ENCODE data around the gene RXRB.

The RXRB gene

DNA sequence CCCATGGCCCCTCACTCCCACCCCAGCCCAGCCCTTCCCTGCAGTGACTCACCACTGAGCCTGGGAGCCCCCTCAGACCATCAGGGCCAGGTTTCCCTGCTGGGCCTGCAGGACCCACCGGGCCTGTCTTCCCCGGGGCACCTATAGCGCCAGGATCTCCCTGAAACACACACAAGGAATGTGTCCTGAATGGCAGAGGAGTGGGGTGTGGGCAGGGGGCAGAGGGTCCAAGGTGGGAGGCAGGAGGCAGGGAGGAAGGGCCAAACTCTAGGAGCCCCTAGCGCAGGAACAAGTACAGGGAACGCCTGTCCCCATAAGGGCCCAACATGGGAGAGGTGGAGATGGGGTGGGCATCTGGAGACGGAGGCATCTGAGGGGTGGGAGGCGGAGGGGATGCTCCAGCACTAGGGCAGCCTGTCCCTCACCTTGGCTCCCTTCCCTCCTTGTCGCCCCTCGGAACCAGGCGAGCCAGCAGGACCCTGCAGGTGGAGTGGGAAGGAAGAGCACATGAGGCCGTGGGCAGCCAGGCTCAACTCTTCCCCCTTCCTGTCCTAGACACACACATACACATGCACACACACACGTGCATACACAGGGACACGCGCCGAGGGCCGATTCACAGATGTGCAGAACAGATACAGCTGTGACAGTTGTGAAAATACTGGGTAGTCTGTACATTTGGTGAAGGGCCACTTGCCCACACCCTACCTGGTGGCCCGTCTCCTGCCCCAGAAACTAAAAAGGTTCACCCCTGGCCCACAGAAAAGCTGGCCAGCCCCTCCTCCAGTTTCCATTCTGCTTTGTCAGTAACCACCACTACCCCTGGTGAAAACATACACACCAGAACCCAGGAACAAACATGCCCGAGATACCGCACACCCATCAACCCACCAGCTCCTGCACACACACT is 32.8 kb downstream of the RXRB start:
- TF ChIP-seq, protein P1, sequence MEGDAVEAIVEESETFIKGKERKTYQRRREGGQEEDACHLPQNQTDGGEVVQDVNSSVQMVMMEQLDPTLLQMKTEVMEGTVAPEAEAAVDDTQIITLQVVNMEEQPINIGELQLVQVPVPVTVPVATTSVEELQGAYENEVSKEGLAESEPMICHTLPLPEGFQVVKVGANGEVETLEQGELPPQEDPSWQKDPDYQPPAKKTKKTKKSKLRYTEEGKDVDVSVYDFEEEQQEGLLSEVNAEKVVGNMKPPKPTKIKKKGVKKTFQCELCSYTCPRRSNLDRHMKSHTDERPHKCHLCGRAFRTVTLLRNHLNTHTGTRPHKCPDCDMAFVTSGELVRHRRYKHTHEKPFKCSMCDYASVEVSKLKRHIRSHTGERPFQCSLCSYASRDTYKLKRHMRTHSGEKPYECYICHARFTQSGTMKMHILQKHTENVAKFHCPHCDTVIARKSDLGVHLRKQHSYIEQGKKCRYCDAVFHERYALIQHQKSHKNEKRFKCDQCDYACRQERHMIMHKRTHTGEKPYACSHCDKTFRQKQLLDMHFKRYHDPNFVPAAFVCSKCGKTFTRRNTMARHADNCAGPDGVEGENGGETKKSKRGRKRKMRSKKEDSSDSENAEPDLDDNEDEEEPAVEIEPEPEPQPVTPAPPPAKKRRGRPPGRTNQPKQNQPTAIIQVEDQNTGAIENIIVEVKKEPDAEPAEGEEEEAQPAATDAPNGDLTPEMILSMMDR (IDR thresholded peaks at IDR 0.05; ENCODE audit: extremely low read depth, missing control alignments): no peak
- DNase-seq (ENCODE audit: low spot score): no peak

DNA sequence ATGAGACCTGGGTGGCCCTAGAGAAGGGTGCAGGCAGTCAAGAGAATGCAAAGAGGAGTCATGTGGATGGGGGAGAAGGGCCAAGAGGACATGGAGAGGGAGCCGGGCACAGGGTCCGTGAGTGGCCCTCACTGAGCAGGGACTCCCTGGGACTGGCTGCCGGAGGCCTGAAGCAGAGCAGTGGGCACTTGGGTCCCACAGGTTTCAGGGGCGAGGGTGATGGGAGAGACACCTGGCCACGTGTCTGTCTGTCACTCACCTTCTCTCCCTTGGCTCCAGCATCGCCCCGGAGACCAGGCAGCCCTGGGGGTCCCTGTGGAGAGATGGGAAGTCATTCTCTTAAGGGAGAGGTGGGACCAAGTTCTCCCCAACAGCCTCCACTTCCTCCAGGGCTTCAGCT is 33.7 kb downstream of the RXRB start:
- no peak for DNase-seq (ENCODE audit: low spot score)

DNA sequence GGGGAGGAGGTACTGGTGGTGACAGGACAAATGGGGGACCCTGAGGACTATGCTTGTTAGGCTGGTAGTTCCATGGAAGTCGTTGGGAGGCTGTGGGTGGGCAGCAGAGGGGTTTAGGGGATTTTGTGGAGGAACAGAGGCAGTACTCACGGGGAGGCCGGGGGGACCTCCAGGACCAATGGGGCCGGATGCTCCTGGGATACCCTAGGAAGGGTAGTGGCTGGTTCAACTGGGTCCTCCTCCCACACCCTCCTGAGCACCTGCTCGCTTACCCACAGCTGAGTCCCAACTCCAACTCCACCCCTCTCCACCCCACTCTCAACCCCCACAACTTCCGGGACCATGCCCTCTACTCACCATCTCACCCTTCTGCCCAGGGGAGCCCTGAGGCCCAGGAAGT is 34.1 kb downstream of the RXRB start:
- TF ChIP-seq, protein P1 (IDR thresholded peaks at IDR 0.05; ENCODE audit: extremely low read depth, missing control alignments): no peak

More for the DNA sequence above, 33.7 kb downstream of the RXRB start:
- TF ChIP-seq, protein P1 (IDR thresholded peaks at IDR 0.05; ENCODE audit: extremely low read depth, missing control alignments): no peak

DNA sequence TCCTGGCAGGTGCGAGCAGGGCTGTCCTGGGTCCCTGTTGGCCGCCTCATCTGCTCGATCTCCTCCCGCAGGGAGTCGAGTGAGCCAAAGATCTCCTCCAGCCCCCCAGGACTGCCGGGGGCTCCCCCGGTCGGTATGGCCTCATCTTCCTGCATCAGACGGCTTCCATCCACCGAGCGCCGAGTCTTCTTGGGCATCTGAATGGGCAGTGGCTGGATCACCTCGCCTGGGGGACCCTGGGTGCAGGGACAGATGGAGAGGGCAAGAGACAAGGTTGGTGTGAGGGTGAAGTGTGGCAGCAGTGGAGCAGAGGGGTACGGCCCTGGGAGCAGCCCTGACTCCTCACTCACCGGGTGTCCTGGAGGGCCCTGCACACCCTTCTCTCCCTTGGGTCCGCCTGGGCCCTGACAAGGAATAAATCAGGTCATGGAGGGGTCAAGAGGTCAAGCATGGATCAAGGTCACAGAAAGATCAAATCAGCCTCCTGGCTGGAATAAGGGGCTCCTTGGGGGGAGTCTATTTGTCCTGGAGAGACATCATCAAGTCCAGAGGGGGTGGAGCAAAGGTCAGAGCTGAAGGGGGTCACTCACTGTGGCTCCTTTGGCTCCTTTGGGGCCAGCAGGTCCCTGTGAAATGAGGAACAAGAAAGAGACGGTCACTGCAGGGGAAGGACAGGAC is 34.7 kb downstream of the RXRB start:
- TF ChIP-seq, protein P1 (IDR thresholded peaks at IDR 0.05; ENCODE audit: extremely low read depth, missing control alignments): no peak
- DNase-seq (ENCODE audit: low spot score): no peak

More for the DNA sequence above, 34.1 kb downstream of the RXRB start:
- no peak for DNase-seq (ENCODE audit: low spot score)

DNA sequence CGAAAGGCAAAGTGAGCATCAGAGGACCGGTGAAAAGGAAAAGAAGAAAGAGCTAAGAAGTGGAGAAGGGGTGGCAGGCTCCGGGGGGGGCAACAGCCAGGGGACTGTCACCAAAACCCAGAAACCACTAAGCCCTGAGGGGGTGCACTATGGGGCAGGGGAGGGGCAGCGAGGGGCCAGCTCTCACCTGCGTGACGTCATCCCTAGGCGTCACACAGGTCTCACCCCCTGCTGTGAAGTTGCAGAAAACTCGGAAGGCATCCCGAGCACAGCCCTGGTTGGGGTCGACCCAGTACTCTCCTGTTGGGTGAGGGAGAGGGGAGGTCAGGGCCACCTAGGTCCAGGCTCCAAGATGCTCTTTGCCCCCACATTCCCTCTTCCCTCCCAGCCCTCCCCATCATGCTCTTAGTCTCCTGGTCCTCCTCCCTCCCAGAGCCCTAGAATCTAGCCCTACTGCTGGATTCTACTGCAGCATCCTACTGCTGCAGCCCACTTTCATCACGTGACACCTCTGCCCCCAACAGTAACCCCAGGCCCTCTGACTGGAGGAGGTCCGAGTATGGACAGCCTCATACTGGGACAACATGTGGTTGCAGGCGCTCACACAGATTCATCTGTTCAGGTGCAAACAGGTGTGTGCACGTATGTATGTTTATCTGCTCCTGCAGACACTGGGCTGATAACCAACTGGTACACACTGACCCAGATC is 35.6 kb downstream of the RXRB start:
- no peak for DNase-seq (ENCODE audit: low spot score)
- TF ChIP-seq, protein P1 (IDR thresholded peaks at IDR 0.05; ENCODE audit: extremely low read depth, missing control alignments): no peak

DNA sequence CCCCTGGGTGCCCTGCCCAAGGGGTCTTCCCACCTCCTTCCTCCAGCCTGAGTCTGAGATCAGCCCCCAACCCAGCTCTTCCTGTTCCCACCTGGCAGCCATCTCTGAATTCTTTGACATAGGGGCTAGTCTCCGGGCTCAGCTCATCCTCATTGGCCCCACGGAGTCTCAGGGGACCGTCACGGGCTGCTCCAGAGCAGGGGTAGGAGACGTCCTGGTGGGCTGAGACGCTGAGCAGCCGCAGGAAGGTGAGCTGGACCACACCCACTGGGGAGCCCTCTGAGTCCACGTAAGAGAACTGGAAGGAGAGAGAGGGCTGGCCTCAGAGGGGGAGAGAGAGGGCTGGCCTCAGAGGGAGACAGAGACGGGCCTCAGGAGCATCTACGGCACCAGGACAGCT is 36.3 kb downstream of the RXRB start:
- no peak for DNase-seq (ENCODE audit: low spot score)
- TF ChIP-seq, protein P1 (IDR thresholded peaks at IDR 0.05; ENCODE audit: extremely low read depth, missing control alignments): no peak

Data from GM20000 (cell line).